Limb (tissue), 2 donors: Measurements from ENCODE around the gene HOXA3.

Source experiments
- DNase-seq, 2 donors: peaks; one replicate each; pipeline ENCODE4 v3.0.0-alpha.2; 2016; ENCODE audit errors: extremely low spot score in 2 of 2

Gene HOXA3

GRCh38 chr7:27095050-27095896 is 57.1 kb downstream of the HOXA3 start:
- DNase-seq = no peak

- no peak for DNase-seq
Measured at GRCh38 chr7:27094304-27095049, 57.9 kb downstream of the HOXA3 start.

GRCh38 chr7:27093184-27093895 is 59.0 kb downstream of the HOXA3 start:
- DNase-seq = no peak

- DNase-seq = no peak
Measured at GRCh38 chr7:27092819-27093110, 59.6 kb downstream of the HOXA3 start.

GRCh38 chr7:27091941-27092818 is 60.2 kb downstream of the HOXA3 start:
- no peak for DNase-seq

- DNase-seq = no peak
Measured at GRCh38 chr7:27091105-27091504, 61.3 kb downstream of the HOXA3 start.

- peak in 1 of 2 donors; percentile 57 for DNase-seq
Measured at GRCh38 chr7:27088002-27088922, 64.1 kb downstream of the HOXA3 start.

- no peak for DNase-seq
Measured at GRCh38 chr7:27083646-27084045, 68.7 kb downstream of the HOXA3 start.

- DNase-seq = no peak
Measured at GRCh38 chr7:27082171-27082570, 70.2 kb downstream of the HOXA3 start.

GRCh38 chr7:27080844-27081436 is 71.4 kb downstream of the HOXA3 start:
- no peak for DNase-seq

- DNase-seq = no peak
Measured at GRCh38 chr7:27079234-27079975, 73.0 kb downstream of the HOXA3 start.

GRCh38 chr7:27078616-27079233 is 73.7 kb downstream of the HOXA3 start:
- no peak for DNase-seq

- DNase-seq = no peak
Measured at GRCh38 chr7:27073076-27073475, 79.3 kb downstream of the HOXA3 start.

GRCh38 chr7:27071622-27072390 is 80.6 kb downstream of the HOXA3 start:
- DNase-seq = no peak

- no peak for DNase-seq
Measured at GRCh38 chr7:27068259-27068658, 84.1 kb downstream of the HOXA3 start.

- DNase-seq = no peak
Measured at GRCh38 chr7:27066148-27066547, 86.2 kb downstream of the HOXA3 start.

- no peak for DNase-seq
Measured at GRCh38 chr7:27065709-27066108, 86.7 kb downstream of the HOXA3 start.

- DNase-seq = no peak
Measured at GRCh38 chr7:27064661-27065060, 87.7 kb downstream of the HOXA3 start.
